ENCODE data around the gene ADARB1.
A peak's percentile ranks its signal among the peaks of the same experiment; 100 is the strongest.
"Not testable (repeated sequence)": the region's sequence is repeated elsewhere in the genome, so short reads cannot be mapped to it uniquely, and the experiment has no call there.

ADARB1 gene

GRCh38 chr21:45074048-45074817 lies at the start of gene ADARB1:
TSS of gene ADARB1 (plus strand) at chr21:45074580. CDS start at chr21:45171657, 97,077 bp downstream.
- H3K36me3 ChIP-seq (ENCODE audit: insufficient read depth, low read length): no peaks in the 10 kb centered on the region
- peaks cover 5% of the 10 kb centered on the region for H3K4me1 ChIP-seq (ENCODE audit: insufficient read depth, low read length)
- H2AFZ ChIP-seq (ENCODE audit: low read depth, low read length): peak within 1 kb of the TSS; percentile 68
- peaks cover 10% of the 10 kb centered on the region for H3K27me3 ChIP-seq (ENCODE audit: insufficient read depth, low read length)
- H3K9me3 ChIP-seq (ENCODE audit: low read length): no peaks in the 10 kb centered on the region
- peak within 1 kb of the TSS; percentile 86 for H3K4me3 ChIP-seq (ENCODE audit: low read length)

GRCh38 chr21:45026066-45026745 lies 48.2 kb upstream of the ADARB1 start:
- Histone ChIP-seq H3K27me3 (ENCODE audit: insufficient read depth, low read length) (peaks cover 25% of the 10 kb centered on the region), H3K4me3 (ENCODE audit: low read length) (no peak overlapping the region), H2AFZ (ENCODE audit: low read depth, low read length) (no peak overlapping the region), H3K9me3 (ENCODE audit: low read length) (peaks cover 3% of the 10 kb centered on the region), H3K36me3 (ENCODE audit: insufficient read depth, low read length) (no peaks in the 10 kb centered on the region), H3K4me1 (ENCODE audit: insufficient read depth, low read length) (peaks cover 36% of the 10 kb centered on the region)

GRCh38 chr21:45026826-45027225 lies 47.6 kb upstream of the ADARB1 start:
- Histone ChIP-seq H3K27me3 (ENCODE audit: insufficient read depth, low read length) (peaks cover 30% of the 10 kb centered on the region), H3K4me1 (ENCODE audit: insufficient read depth, low read length) (peaks cover 36% of the 10 kb centered on the region), H3K4me3 (ENCODE audit: low read length) (no peak overlapping the region), H3K9me3 (ENCODE audit: low read length) (peaks cover 3% of the 10 kb centered on the region), H3K36me3 (ENCODE audit: insufficient read depth, low read length) (no peaks in the 10 kb centered on the region), H2AFZ (ENCODE audit: low read depth, low read length) (no peak overlapping the region)

- Histone ChIP-seq H3K9me3 (ENCODE audit: low read length) (peaks cover 3% of the 10 kb centered on the region), H2AFZ (ENCODE audit: low read depth, low read length) (no peak overlapping the region), H3K4me3 (ENCODE audit: low read length) (no peak overlapping the region), H3K4me1 (ENCODE audit: insufficient read depth, low read length) (peaks cover 34% of the 10 kb centered on the region), H3K36me3 (ENCODE audit: insufficient read depth, low read length) (no peaks in the 10 kb centered on the region), H3K27me3 (ENCODE audit: insufficient read depth, low read length) (peaks cover 34% of the 10 kb centered on the region)
Measured at GRCh38 chr21:45027241-45028196, 46.9 kb upstream of the ADARB1 start.

GRCh38 chr21:45028645-45029044 lies 45.7 kb upstream of the ADARB1 start:
- H3K4me3 ChIP-seq (ENCODE audit: low read length); H3K9me3 ChIP-seq (ENCODE audit: low read length); H2AFZ ChIP-seq (ENCODE audit: low read depth, low read length); H3K36me3 ChIP-seq (ENCODE audit: insufficient read depth, low read length): not testable (repeated sequence)
- H3K27me3 ChIP-seq (ENCODE audit: insufficient read depth, low read length): peaks cover 33% of the 10 kb centered on the region
- H3K4me1 ChIP-seq (ENCODE audit: insufficient read depth, low read length): peaks cover 31% of the 10 kb centered on the region

- peaks cover 31% of the 10 kb centered on the region for H3K4me1 ChIP-seq (ENCODE audit: insufficient read depth, low read length)
- no peak overlapping the region for H2AFZ ChIP-seq (ENCODE audit: low read depth, low read length)
- peaks cover 40% of the 10 kb centered on the region for H3K27me3 ChIP-seq (ENCODE audit: insufficient read depth, low read length)
- H3K36me3 ChIP-seq (ENCODE audit: insufficient read depth, low read length): no peaks in the 10 kb centered on the region
- peak overlapping the region; percentile 6 for H3K4me3 ChIP-seq (ENCODE audit: low read length)
- H3K9me3 ChIP-seq (ENCODE audit: low read length): no peaks in the 10 kb centered on the region
Measured at GRCh38 chr21:45029298-45029947, 45.0 kb upstream of the ADARB1 start.

- Histone ChIP-seq H3K27me3 (ENCODE audit: insufficient read depth, low read length) (peaks cover 44% of the 10 kb centered on the region), H3K9me3 (ENCODE audit: low read length) (no peaks in the 10 kb centered on the region), H3K4me1 (ENCODE audit: insufficient read depth, low read length) (peaks cover 31% of the 10 kb centered on the region), H3K4me3 (ENCODE audit: low read length) (peak overlapping the region; percentile 6), H3K36me3 (ENCODE audit: insufficient read depth, low read length) (no peaks in the 10 kb centered on the region), H2AFZ (ENCODE audit: low read depth, low read length) (no peak overlapping the region)
Measured at GRCh38 chr21:45029948-45030681, 44.3 kb upstream of the ADARB1 start.

- H3K9me3 ChIP-seq (ENCODE audit: low read length): no peaks in the 10 kb centered on the region
- H3K27me3 ChIP-seq (ENCODE audit: insufficient read depth, low read length): peaks cover 45% of the 10 kb centered on the region
- H3K4me1 ChIP-seq (ENCODE audit: insufficient read depth, low read length): peaks cover 31% of the 10 kb centered on the region
- H2AFZ ChIP-seq (ENCODE audit: low read depth, low read length): no peak overlapping the region
- H3K36me3 ChIP-seq (ENCODE audit: insufficient read depth, low read length): no peaks in the 10 kb centered on the region
- no peak overlapping the region for H3K4me3 ChIP-seq (ENCODE audit: low read length)
Measured at GRCh38 chr21:45030682-45031570, 43.5 kb upstream of the ADARB1 start.

- no peaks in the 10 kb centered on the region for H3K9me3 ChIP-seq (ENCODE audit: low read length)
- H2AFZ ChIP-seq (ENCODE audit: low read depth, low read length): no peak overlapping the region
- peaks cover 45% of the 10 kb centered on the region for H3K27me3 ChIP-seq (ENCODE audit: insufficient read depth, low read length)
- H3K4me3 ChIP-seq (ENCODE audit: low read length): no peak overlapping the region
- H3K4me1 ChIP-seq (ENCODE audit: insufficient read depth, low read length): peaks cover 31% of the 10 kb centered on the region
- H3K36me3 ChIP-seq (ENCODE audit: insufficient read depth, low read length): no peaks in the 10 kb centered on the region
Measured at GRCh38 chr21:45031571-45032191, 42.7 kb upstream of the ADARB1 start.

- no peak overlapping the region for H2AFZ ChIP-seq (ENCODE audit: low read depth, low read length)
- H3K27me3 ChIP-seq (ENCODE audit: insufficient read depth, low read length): peaks cover 45% of the 10 kb centered on the region
- H3K4me3 ChIP-seq (ENCODE audit: low read length): no peak overlapping the region
- H3K9me3 ChIP-seq (ENCODE audit: low read length): peaks cover 3% of the 10 kb centered on the region
- no peaks in the 10 kb centered on the region for H3K36me3 ChIP-seq (ENCODE audit: insufficient read depth, low read length)
- H3K4me1 ChIP-seq (ENCODE audit: insufficient read depth, low read length): peaks cover 31% of the 10 kb centered on the region
Measured at GRCh38 chr21:45032332-45032731, 42.0 kb upstream of the ADARB1 start.
